Activated CD4-positive, alpha-beta T cell treated with anti-CD3 and anti-CD28 coated beads for 48 hours (primary cell): ENCODE measurements around the gene LRIG1.

Source experiments
- DNase-seq: peaks from one replicate; pipeline ENCODE4 v3.0.0-alpha.2; 2020

Gene LRIG1

DNA sequence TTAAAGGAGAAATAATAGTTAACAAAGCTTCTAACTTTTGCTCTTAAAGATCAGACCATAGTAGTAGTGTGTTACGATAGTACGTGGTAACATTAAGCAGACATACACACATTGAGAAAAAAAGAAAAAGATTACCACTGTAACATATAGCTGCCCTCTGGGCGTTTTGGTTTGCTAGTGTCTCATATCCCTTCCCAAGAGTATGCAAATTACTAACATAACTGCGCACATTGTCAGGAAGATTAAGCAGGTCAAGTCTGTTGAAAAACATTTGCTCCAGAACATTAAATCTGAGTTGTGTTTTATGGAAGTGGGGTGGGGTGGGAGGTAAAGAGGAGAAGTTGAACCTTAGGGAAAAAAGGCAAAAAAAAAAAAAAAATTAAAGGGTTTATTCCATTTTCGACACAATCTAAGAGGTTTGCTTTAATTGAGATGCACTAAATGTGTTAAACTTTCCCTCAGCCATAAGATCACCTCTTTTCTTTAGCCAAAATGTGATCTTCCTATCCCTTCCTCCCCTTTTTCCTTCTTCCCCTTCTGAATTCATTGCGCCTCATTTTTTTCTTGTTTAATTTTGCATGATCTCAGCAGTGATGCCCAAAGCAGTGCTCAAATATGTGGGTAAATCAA, 1.5 kb upstream of the LRIG1 start:
- DNase-seq, result no peak

DNA sequence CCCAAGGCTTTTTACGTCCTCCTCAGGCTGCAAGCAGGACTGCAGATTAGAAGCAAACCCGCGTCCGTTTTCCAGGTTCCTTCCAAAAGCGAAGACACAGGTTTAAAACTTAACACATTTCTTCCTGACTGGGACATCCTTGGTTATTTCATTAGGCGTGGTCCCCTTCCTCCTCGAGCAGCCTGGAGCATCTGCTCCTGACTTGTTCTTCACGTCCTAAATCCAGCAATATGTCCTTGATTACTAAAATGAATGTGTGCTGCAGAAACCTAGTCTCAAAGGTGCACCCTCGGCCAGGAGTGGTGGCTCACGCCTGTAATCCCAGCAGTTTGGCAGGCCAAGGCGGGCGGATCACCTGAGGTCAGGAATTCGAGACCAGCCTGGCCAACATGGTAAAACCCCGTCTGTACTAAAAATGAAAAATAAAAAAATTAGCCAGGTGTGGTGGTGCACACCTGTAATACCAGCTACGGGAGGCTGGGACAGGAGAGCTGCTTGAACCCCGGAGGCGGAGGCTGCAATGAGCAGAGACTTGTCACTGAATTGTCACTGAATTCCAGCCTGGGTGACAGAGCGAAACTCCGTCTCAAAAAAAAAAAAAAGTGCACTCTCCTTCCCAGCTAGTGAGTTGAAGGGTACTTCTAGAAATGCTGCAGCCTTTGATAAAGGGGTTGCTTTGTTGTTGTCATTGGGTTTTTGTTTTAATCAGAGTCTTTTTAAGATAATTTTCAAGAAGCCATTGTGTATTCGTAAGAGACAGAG, 842 bp upstream of the LRIG1 start:
- no peak for DNase-seq

DNA sequence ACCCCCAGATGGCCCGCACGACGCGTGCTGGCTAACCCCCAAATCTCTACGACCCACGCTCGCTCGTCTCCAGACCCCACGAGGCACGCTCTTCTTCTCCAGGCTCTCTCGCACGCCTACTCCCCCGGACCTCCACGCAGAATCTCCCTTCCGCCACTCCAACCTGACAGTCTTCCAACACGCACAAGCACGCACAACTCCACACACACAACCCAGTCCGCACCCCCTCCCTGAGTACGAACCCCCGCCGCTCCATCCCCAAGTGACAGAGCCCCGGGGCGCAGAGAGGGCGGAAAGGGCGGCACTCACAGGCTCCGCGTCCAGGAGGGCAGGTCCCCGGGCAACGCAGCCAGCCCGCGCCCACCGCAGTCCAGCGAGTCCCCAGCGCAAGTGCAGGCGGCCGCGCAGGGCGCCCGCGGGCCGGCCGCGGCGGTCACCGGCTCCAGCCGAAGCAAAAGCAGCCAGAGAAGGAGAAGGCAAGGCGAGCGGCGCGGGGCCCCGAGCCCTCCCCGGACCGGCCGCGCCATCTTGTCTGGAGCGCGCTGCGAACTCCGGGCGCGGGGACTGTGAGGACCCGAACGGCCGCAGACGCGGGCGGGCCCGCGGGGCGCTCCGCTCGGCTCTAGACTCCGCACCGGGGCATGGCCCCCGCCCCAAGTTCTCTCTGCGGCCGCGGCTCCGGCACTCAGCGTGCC, 794 bp downstream of the LRIG1 start:
- peak; percentile 55 for DNase-seq

DNA sequence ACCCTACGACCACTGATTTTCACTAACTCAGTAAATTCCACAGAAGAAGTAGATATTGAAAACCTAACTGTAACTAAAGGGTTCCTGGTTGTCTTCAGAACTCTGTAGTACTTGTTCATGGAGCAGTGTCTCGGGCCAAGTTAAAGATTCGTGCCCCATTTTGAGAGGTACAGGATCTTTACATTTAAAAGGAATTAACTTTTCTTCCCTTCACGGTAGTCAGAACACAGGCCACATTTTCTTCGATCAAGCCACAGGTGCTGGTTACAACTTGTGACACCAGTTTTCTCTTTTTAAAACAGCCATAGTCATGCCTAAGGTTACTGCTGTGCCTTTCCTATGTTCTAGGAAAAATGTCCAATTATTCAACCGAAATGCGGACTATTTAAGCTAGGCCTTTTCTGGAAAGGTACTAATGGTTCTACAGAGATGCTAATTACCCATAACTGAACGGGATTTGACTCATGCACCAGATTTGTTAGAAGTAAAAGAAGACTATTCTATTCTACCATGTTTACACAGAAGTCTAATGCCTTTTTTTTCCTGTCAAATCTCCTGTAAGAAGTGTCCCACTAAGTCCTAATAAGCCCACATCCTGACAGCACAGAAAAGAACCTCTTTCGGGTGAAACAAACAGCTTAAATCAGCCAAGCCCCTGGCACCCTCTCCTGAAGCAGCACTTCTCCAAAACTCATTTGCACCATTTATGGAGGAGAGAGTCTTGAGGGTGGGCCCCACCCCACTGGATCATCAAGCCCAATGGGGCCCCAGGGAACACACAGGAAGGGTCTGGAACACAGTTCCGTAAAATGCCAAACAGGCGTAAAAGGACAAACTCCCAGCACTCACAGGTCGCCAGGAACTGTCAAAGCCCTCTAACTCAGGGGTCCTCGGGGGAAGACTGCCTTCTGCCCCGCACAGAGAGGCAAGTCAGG, 1.9 kb downstream of the LRIG1 start:
- DNase-seq, result no peak

DNA sequence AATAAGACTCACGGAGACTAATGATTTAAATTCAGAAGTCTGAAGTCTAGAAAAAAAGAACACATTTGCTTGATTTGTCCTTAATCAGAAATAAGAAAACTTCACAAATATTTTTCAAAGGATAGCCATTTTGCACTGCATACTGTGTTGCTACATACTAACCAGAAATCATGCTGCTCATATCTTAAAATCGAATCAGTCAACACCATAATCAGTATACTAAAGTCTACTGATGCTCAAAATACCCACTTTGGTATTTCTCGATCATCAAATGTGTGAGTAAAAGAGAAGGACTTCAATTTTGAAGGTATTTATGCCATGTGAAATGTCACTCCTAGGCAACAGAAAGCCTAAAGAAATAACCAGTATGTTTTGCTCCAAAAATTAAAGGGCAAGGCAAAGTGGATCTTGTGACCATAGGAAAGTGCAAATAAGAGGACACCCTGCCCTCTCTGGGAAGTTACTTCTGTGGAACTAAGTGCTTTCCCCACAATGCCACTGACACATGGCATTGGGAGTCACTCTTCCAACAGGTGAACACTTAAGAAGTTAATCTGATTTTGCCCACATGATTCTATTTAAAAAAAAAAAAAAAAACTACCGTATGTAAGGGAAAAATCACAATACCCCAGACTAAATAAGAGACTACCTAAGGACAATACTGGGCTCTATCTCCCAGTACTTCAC, 2.7 kb downstream of the LRIG1 start:
- no peak for DNase-seq

DNA sequence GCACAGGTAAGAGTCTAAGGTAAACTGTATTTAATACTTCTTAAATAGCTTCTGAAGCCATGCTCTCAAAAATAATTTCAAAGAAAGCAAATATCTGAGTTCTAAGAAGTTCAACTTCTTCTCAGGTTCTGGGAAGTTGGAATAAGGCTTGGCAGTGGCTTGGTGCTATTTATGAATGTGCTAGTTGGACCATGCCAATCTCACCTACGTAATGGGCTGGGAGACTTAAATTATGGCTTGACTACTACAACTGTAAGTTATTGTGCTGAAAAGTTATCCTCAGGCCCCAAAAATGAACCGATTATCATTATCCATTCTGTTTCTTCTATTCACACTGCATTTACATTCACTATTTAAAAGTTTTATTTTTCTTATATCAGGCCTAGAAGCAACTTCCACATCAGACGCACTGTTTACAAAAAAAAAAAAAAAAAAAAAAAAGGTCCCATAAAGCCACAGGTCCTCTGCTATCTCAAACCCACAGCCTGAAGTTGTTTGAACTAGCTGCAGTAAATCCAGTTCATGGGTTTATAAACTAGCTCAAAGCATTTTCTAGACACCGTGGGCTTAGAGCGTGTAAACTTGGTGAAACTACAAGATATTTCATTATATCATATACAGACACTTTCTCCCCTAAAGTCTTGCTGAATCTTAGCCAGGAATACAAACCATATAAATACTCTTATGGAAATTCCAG, 3.4 kb downstream of the LRIG1 start:
- no peak for DNase-seq

DNA sequence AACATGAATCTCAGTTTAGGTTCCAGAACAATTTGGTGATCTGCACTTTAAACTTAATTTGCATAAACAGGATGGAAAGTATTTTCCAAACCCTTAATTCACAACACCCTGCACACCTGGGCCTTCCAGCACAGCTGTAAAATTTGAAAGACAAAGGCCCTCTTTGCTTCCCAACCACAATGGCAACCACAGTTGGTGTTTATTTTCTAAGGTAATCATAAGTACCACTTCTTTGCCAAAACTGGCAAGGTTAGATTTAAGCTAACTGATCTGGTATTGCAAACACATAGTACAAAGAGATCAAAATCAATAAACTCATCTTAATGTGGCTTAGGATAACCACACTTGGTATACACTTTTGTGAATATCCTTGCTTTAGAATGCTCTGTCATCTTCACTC, 4.1 kb downstream of the LRIG1 start:
- DNase-seq, result no peak

DNA sequence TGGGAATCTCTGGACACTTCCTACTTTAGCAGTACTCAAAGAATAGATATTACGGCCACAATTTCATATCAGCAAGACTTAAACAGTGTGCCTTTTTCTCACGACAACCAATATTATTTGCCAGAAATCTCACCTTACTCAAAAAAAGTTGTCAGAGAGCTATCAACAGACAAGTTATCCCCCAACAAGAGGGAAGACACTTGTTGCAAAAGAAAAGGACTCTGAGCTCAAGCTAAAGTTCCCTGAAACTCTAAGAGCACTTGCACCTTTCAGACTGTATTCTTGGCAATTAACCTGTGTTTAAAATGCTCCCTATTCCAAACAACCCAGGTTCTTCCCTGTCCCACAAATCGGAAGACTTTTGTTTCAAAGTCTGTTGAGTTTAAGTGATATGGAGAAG, 4.5 kb downstream of the LRIG1 start:
- no peak for DNase-seq

DNA sequence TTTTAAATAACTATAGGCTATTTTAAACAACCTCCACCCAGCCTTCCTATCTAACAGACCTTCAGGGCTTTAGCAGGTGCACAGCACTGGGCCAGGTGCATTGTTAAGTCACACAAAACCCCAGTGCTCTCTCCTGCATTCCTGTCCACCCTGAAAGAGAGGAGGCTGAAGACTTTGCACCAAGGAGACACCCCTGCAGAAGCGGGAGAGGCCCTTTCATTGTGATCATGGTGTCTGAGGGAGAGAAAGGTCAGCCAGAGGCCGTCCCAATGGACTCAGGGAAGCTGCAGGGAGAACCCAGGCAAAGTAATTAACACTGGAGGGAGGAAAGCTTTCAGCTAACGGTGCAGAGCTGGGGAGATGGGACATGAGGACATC, 5.2 kb downstream of the LRIG1 start:
- no peak for DNase-seq

DNA sequence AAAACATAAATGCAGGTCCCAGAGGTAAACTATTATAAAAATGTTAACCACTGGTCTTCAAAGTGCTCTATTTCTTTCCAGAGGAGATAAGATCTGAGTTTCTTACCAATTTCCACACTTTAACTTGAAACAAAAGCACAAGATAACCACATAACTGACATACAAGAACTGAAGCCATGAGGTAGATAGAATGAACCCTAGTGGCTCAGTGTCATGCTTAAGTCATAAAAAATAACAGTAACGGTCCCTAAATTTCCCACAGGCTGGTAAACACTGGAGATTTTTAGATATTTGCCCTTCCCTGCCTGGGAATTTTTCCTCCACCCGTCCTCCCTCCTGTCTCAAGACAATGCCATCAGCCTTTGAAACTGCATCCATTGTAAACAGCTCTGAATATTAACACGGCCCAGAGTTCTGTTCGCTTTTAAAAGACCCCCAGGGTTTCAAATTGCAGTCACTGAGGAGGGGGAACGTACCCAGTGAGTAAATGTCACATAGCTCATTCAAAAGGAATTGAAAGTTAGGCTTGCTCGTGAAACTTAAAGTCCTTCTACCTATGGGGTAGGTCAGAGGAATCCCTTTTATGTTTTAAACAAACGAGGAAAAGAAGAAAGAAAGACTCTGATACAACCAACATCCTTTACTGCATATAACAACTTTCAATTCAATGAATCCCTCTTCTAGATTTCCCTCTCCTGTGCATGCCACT, 5.7 kb downstream of the LRIG1 start:
- no peak for DNase-seq

DNA sequence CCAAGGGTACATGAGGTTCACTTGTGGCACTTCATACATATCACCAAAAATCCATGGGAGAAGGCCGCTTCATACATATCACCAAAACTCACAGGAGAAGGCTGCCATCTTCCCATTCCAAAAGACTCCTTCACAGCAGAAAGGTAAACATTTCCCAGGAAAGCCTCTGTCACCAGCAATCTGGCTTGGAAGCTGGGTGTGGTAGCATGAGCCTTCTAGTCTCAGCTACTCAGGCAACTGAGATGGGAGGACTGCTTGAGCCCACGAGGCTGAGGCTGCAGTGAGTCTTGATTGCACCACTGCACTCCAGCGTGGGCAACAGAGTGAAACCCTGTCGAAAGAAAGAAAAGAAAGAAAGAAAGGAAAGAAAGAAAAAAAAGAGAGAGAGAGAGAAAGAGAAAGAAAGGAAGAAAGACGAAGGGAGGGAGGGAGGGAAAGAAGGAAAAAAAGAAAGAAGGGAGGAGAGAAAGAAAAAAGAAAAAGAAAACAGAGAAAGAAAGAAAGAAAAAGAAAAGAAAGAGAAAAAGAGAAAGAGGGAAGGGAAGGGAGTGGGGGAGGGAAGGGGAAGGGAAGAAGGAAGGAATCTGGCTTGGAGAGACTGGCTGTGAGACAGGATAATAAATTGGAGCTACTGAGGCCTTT, 7.2 kb downstream of the LRIG1 start:
- DNase-seq, result no peak

DNA sequence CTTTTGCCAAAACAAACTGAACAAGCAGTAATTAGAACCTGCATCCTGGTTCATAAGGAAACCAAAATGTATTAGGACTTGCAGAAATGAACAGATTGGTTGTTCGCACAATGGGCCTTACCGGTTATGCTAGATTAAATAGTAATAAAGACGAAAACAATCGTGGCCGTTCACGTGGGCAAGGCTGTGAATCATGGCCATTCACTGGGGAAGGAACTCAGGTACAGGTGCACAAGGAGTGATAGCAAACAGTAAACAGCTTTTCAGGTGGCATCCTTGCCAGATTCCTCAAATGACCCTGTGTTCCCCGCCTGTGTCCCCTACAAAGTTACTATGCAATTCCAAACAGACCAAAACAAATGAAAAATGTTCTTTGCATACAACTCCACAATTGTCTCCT, 8.2 kb downstream of the LRIG1 start:
- DNase-seq, result no peak

DNA sequence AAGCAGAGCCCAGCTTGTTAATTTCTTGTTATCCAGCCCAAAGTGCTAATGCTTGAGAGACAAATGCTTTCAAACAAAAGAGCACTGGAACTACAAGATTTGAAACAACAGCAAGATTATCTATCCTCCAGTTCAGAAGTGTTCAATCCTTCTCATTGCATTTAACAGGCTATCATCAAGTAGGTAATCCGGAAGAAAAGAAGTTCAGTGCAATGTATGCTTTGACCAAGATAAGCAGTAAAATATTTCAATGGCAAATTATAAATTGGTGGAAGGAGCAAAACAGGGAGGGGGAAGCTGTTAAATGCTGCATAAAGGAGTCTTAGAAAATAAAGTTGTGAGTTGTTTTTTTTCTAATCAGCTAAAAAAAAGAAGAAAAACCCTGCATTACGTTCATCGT, 8.8 kb downstream of the LRIG1 start:
- no peak for DNase-seq

DNA sequence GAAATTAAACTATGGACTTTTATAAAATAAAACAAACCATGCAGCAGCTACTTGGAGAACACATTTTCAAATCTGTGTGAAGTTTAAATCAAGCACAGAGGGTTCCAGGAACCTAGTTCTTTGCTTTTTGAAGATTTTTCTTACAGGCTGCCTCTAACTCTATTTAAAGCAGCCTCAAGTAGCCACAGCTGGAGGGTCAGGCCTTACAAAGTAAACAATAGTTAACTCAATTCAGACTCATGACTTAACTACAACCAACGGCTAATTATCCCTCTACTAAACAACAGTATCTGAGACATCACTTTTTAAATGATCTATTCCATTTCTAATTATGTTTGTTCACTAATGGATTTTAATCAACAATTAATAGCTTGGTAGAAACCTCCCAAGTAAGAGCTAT, 9.8 kb downstream of the LRIG1 start:
- DNase-seq, result no peak

DNA sequence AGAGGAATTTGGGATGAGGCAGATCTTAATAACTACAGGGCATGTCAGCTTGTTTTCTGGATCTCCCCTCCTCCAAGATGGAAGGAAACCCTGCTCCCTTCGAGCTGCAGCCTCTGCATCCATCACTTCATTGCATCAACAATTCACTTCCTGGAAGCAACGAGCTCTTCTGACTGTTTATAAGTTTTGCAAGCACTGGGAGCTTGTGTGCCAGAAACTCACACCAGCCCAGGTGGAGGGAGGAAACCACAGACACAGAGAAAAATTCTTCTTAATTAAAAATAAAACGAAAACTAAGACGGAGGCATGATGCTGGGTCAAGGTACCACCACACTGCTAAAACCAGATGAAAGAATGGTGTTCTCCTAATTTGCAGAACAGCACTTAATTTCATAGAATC, 10.6 kb downstream of the LRIG1 start:
- DNase-seq, result peak; percentile 37

DNA sequence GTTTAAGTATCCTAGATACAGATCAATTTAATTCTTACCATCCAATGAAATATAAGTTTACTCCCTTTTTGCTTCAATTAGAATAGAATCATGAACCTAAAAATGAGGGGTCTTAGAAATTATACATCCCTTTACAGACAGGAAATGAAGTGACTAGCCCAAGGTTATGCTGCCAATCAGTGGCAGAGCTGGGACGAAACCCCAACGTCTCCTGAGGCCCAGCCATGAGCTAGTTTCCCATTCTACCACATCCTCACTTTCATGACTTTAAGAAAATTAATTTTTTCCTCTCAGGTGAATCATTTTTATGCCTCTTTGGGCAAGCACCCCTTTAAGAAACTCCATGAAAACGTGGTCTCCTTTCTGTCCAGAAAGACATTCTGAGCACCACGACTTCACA, 11.2 kb downstream of the LRIG1 start:
- peak; percentile 41 for DNase-seq

DNA sequence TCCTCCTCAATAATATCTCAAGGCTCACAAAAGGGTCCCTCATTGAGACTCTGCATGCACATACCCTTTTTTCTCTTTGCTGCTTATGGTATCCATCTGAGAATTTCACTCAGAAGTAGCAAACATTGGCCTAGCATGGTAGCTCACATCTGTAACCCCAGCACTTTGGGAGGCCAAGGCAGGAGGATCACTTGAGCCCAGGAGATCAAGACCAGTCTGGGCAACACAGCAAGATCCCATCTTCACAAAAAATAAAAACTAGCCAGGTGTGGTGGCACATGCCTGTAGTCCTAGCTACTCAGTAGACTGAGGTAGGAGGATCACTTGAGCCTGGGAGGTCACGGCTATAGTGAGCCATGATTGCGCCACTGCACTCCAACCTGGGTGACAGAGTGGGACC, 11.7 kb downstream of the LRIG1 start:
- DNase-seq, result no peak

DNA sequence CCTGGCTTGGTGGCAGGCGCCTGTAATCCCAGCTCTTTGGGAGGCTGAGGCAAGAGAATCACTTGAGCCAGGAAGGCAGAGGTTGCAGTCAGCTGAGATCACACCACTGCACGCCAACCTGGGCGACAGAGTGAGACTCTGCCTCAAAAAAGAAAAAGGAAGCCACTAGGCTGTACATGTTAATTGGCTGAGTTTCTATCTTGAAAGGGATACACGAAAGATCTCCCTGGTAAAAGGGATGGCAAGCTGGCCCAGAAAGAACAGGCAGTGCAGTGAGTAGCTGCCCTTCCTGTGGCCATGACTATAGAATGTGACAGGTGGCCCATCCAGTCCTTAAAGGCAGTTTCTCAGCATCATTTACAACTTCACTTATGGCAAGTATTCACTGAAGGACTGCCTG, 12.3 kb downstream of the LRIG1 start:
- no peak for DNase-seq

DNA sequence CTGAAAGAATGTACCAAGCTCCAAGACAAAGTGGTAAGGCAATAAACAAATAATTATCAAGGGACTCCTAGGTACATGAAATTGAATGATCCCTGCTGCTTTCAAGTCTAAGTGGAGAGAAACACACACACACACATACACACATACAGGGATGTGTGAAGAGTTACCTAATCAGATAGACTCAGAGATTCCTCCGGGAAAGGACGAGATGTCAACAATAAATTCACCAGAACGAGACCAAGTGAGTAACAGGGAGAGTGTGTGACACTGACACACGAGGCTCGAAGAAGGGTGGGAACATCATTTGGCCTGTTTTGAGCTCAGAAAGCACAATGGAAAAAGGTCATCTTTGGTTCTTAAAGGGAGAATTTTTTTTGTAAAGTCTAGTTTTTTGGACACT, 13.4 kb downstream of the LRIG1 start:
- DNase-seq, result no peak

DNA sequence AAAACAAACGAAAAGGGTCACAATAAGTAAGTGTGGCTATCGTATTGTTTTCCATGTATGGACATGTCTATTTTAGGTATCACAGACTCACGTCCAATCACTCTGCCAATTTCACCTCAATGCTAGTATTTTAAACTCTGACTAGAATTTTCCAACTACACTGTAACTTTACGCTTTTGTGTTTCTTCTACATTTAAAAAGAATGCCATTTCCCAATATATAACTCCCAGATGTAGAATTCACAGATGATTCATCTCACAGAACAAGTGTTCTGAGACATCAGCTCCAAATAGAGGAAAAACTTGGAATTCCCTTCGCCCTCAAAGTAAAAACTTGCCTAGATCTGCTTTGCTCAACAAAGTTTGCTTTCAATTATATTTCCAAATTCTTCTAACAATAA, 14.2 kb downstream of the LRIG1 start:
- no peak for DNase-seq

DNA sequence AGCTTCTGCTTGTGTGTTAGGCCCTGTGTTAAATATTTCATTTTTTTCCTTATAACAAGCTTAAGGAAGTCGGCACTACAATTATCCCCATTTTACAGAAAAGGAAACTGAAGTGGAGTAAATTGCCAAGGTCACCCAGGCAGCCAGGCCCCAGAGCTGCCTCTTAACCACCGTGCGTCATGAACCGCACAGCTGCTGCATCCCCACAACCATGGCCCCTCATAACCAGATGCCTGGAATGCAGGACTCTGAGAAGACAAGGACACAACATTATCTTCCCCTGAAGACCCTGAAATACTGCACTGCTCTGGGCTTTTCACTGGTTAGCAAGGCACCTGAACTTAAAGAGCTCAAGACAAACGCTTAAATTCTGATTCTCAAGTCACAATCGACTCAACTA, 14.6 kb downstream of the LRIG1 start:
- no peak for DNase-seq
